Ovary (tissue), 3 donors: ENCODE data around the gene NRGN.

Experiments
- CTCF ChIP-seq, 3 donors: fragments of 450-650 bp in 2 of 3; fragments of 200-600 bp in 1 of 3; IDR thresholded peaks; one replicate each; pipeline versions ENCODE4 v1.5.1 to v1.8.0; 2016 to 2022; ENCODE audit warnings: antibody characterized with exemption in 3 of 3, mild to moderate bottlenecking in 1 of 3
- EP300 ChIP-seq: sonication (generic); formaldehyde crosslinking; IDR thresholded peaks from one replicate; pipeline ENCODE4 v1.6.1; 2017; ENCODE audit warnings: antibody characterized with exemption
- POLR2A ChIP-seq: fragments of 450-650 bp; IDR thresholded peaks from one replicate; pipeline ENCODE4 v1.6.1; 2017; ENCODE audit warnings: antibody characterized with exemption, mild to moderate bottlenecking, moderate library complexity
- donor health status: DM: no; HTN: no; CAD: no.

- TF ChIP-seq CTCF (IDR thresholded peaks at IDR 0.05) (no peak), POLR2A (no peak), EP300 (no peak)
These were observed 20.9 kb upstream of the NRGN start for GRCh38 chr11:124718801-124719200.
